Measurements from ENCODE around the gene ATOH7. TPM values are rescaled to one million over a fixed set of nuclear protein-coding genes. Genes with fewer than 3 reads are reported as not detected.

ATOH7 gene
- total and polyA plus RNA-seq, 2 of the 4 experiments (the other 2 are of a cell fraction), result 0.05 TPM; not detected in 1

Other genes starting within 250 kb of the ATOH7 start
- 92.8 and 177 TPM in 2 replicates for gene HERC4, start 156.8 kb downstream of the ATOH7 start, total RNA-seq (2012; rRNA removed)
- gene HERC4, start 156.8 kb downstream of the ATOH7 start, polyA plus RNA-seq (2012; rRNA removed), result 46.1 and 66.6 TPM in 2 replicates
- gene MYPN, start 122.6 kb downstream of the ATOH7 start, total RNA-seq (2012; rRNA removed), result 12.5 and 13.1 TPM in 2 replicates
- 7.8 and 8.1 TPM in 2 replicates for gene MYPN, start 122.6 kb downstream of the ATOH7 start, polyA plus RNA-seq (2012; rRNA removed)
- gene HNRNPH3, start 100.0 kb upstream of the ATOH7 start, total RNA-seq (2012; rRNA removed), result 10.6 and 23.6 TPM in 2 replicates
- 119 and 142 TPM in 2 replicates for gene HNRNPH3, start 100.0 kb upstream of the ATOH7 start, polyA plus RNA-seq (2012; rRNA removed)
- 5.0 and 5.7 TPM in 2 replicates for gene PBLD, start 100.8 kb upstream of the ATOH7 start, total RNA-seq (2012; rRNA removed)
- gene PBLD, start 100.8 kb upstream of the ATOH7 start, polyA plus RNA-seq (2012; rRNA removed), result 2.3 and 3.3 TPM in 2 replicates
- 6.8 and 16.4 TPM in 2 replicates for gene RUFY2, start 175.2 kb upstream of the ATOH7 start, total RNA-seq (2012; rRNA removed)
- 5.0 and 6.7 TPM in 2 replicates for gene RUFY2, start 175.2 kb upstream of the ATOH7 start, polyA plus RNA-seq (2012; rRNA removed)
- 5.6 and 10.0 TPM in 2 replicates for gene DNA2, start 239.9 kb upstream of the ATOH7 start, total RNA-seq (2012; rRNA removed)
- 3.3 and 3.9 TPM in 2 replicates for gene DNA2, start 239.9 kb upstream of the ATOH7 start, polyA plus RNA-seq (2012; rRNA removed)

Data from IMR-90 (cell line).